Fibroblast of the aortic adventitia (primary cell): ENCODE results near the gene RPS2. TPM values are rescaled to one million over a fixed set of nuclear protein-coding genes. Genes with fewer than 3 reads are reported as not detected.
"Not testable (repeated sequence)": the region's sequence is repeated elsewhere in the genome, so short reads cannot be mapped to it uniquely, and the experiment has no call there.

Experiments
- DNase-seq: peaks from one replicate; pipeline ENCODE4 v3.0.0-alpha.2; 2010; ENCODE audit warnings: low read depth
- H3K4me3 ChIP-seq: 2 replicates; pipeline ENCODE4 v1.5.1; 2011; ENCODE audit warnings: low read depth, mild to moderate bottlenecking, control low read depth, low read length, moderate library complexity
- total RNA-seq: library from RNA; depleted of rRNA; stranded (reverse); fragments of >200 nt; gene quantifications from 2 replicates; pipeline ENCODE4 v1.2.3, GENCODE V29; 2012; ENCODE audit warnings: low replicate concordance
- TF ChIP-seq, protein P1 (sequence below): IDR thresholded peaks from 2 replicates; pipeline ENCODE4 v1.5.1; 2011; ENCODE audit warnings: mild to moderate bottlenecking, low read length, control low read depth, inconsistent platforms; ENCODE audit not compliant: insufficient read depth

RPS2 gene
- total RNA-seq, 1 donor: 1,645 TPM

- peak within 1 kb of the TSS; percentile 86 for H3K4me3 ChIP-seq
- TF ChIP-seq, protein P1, sequence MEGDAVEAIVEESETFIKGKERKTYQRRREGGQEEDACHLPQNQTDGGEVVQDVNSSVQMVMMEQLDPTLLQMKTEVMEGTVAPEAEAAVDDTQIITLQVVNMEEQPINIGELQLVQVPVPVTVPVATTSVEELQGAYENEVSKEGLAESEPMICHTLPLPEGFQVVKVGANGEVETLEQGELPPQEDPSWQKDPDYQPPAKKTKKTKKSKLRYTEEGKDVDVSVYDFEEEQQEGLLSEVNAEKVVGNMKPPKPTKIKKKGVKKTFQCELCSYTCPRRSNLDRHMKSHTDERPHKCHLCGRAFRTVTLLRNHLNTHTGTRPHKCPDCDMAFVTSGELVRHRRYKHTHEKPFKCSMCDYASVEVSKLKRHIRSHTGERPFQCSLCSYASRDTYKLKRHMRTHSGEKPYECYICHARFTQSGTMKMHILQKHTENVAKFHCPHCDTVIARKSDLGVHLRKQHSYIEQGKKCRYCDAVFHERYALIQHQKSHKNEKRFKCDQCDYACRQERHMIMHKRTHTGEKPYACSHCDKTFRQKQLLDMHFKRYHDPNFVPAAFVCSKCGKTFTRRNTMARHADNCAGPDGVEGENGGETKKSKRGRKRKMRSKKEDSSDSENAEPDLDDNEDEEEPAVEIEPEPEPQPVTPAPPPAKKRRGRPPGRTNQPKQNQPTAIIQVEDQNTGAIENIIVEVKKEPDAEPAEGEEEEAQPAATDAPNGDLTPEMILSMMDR: no peak
- peak; percentile 95 for DNase-seq
These were observed 21.6 kb downstream of the RPS2 start, which contains the start of gene MSRB1 for GRCh38 chr16:1942810-1943726. Gene MSRB1 (minus strand): TSS chr16:1943199. CDS start chr16:1943156, 43 bp downstream.

- DNase-seq: no peak
- peak overlapping the region; percentile 86 for H3K4me3 ChIP-seq
- TF ChIP-seq, protein P1: no peak
These were observed 22.4 kb downstream of the RPS2 start for GRCh38 chr16:1942047-1942809.

DNA sequence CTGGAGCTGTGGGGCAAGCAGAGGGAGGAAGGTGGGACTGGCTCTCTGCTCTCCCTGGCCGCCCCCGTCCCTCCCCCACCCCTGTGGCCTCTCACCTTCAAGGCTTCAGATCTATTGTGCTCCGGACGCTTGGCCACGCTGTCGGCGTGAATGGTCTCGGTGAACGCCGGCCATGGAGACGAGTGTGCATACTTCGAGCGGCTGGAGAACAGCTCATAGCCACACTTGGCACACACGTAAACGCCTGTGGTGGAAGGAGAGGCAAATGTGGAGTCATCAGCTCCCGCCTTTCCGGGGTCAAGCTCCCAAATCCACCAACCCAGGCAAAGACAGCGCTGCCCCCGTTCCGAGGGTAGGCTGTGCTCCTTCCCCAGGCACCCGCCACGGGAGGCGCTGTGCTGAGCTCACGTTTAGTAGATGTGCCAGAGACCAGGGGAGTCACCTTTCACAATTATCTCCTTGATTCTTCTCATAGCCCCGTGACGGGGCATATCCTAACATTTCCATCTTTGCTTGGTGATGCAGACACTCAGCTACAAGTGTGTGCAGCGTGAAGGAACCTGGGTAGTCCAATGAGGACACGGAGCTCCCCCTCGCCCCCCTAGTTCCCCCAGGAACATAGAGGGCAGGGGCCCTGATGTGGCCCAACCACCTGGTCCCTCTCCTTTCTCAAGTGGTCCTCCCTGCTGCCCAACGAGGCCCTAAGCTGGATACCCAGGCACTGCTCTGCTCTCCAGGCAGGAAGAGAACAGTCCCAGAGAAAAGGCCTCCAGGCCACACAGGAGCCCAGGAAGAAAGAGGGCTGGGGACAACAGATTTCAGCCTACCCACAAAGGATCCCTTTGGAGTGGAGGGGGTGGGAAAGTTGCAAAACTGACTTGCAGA lies 23.2 kb downstream of the RPS2 start:
- no peak for DNase-seq
- peak overlapping the region; percentile 86 for H3K4me3 ChIP-seq
- TF ChIP-seq, protein P1: no peak

DNA sequence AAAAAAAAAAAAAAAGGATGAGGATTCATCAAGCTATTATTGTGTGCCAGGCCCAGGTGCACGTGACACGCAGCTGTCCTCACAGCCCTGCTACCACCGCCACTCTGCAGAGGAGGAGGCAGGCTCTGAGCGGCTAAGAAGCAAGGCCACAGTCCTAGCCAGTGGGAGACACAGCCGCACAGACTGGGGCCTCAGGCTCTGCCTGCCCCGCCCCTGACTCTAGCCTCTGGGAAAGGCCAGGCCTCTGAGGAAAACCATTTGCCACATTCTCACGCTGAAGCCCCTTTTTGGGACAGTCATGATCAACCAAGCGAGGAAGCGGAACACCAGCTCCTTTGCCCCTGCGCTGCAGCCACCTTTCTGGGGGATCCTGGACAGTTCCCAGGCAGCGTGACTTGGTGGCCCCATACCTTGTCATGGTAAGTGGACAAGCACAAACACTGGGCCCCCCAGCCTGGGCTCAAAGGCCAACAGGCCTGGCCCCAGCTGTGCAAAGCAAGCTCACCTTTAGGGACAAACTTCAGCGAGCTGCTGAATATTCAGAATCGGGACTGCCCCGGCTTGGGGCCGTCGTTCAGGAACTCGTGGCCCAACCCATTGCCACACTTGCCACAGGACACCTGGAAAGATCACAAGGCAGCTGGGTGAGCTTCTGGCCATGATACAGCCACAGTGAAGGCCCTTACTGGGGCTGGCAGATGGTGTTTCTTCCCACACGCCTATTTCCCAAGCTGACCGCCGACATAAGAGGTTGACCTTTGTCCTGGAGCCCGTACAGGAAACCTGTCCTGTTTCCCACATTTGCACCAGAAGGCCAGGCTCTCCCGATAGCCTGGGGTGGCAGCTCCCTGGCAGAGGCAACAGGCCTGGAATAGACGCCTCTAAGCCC lies 24.1 kb downstream of the RPS2 start:
- TF ChIP-seq, protein P1: no peak
- H3K4me3 ChIP-seq: no peak overlapping the region
- no peak for DNase-seq

- not testable (repeated sequence) for H3K4me3 ChIP-seq, DNase-seq
These were observed 24.8 kb downstream of the RPS2 start for GRCh38 chr16:1939833-1940232.

DNA sequence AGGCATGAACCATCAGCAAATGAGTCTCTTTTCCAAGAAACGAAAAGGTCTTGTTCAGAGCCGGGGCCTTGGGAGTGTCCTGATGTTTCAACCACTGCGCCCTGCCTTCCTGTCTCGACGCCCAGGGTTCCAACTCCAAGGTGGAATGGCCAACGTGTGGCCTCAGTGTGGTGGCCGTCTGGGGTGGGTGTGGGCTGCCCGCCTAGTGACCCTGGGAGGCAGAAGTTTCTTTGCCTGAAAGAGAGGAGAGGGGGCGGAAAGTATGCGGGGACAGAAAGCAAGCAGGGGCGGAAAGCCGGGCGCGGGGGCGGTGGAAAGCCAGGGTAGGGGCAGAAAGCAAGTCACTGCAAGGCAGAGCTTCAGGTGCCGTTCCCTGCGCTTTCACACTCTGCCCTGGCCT lies 25.7 kb downstream of the RPS2 start:
- TF ChIP-seq, protein P1: no peak
- DNase-seq: no peak
- H3K4me3 ChIP-seq: no peak overlapping the region
